H1 (cell line): ENCODE data around the gene COMP.

Experiments
- BCL11A ChIP-seq, 2 experiments: IDR thresholded peaks; one replicate each; pipeline ENCODE4 v1.6.1; 2011; ENCODE audit warnings: low read depth in 2 of 2, low read length in 2 of 2, mild to moderate bottlenecking in 2 of 2
- HDAC2 ChIP-seq, 2 experiments: fragments of 300-600 bp in 1 of 2; sonication (generic) in 1 of 2; IDR thresholded peaks; 2 replicates each; pipeline ENCODE4 v1.6.1; 2011 to 2012; ENCODE audit warnings: low read depth in 2 of 2, low read length in 2 of 2, mild to moderate bottlenecking in 2 of 2, moderate library complexity in 2 of 2, borderline replicate concordance in 1 of 2, inconsistent platforms in 1 of 2
- SIRT6 ChIP-seq: IDR thresholded peaks from one replicate; pipeline ENCODE4 v1.7.1; 2012; ENCODE audit warnings: low read length, inconsistent platforms
- SP4 ChIP-seq: IDR thresholded peaks from 2 replicates; pipeline ENCODE4 v1.6.1; 2012; ENCODE audit warnings: low read length, inconsistent platforms

DNA sequence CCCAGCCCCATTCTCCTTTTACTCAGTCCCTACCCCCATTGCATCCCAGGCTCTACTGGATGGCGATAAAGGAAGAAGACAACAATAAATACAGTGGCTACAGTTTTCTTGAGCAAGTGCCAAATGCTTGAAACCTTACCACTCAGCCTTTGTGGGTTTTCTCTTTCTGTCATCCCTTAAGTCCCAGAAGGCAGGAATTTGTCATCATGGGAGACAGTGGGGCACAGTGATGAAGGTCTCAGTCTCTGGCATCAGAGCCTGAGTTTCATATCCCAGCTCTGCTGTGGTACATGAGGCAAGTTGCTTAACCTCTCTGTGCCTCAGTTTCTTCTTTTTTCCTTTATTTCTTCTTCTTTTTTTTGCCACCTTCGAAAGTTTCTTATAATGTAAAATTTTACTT, 5.1 kb upstream of the COMP start:
- no peak for TF ChIP-seq SIRT6
- no peak for TF ChIP-seq SP4
- no peak for TF ChIP-seq HDAC2 (IDR thresholded peaks at IDR 0.05; ENCODE audit: borderline replicate concordance in 1 of 2, low read depth in 2 of 2, low read length in 2 of 2)
- no peak for TF ChIP-seq BCL11A (IDR thresholded peaks at IDR 0.05; ENCODE audit: low read depth in 2 of 2, low read length in 2 of 2)
